Adrenal gland (tissue), 12 donors: Measurements from ENCODE around the gene AMDHD2. TPM values are rescaled to one million over a fixed set of nuclear protein-coding genes. Genes with fewer than 3 reads are reported as not detected.
"Not testable (repeated sequence)": the region's sequence is repeated elsewhere in the genome, so short reads cannot be mapped to it uniquely, and the experiment has no call there.

Experiments used
- DNase-seq, 7 donors: peaks; one replicate each; pipeline ENCODE4 v3.0.0-alpha.2; 2019 to 2020
- H3K27ac ChIP-seq, 5 donors: fragments of 200-600 bp; sonication (generic) in 4 of 5; 1 replicate in 3 of 5; 2 replicates in 2 of 5; pipeline versions ENCODE4 v1.5.1 to v1.8.0; 2016 to 2020; ENCODE audit warnings: mild to moderate bottlenecking in 1 of 5
- H3K27me3 ChIP-seq: fragments of 200-600 bp; 2 replicates; pipeline ENCODE4 v1.8.0; 2021
- H3K36me3 ChIP-seq, 2 donors: fragments of 200-600 bp; replicated peaks in 1 of 2; 1 replicate in 1 of 2; 2 replicates in 1 of 2; pipeline versions ENCODE4 v1.5.1 to v1.8.0; 2018 to 2022
- H3K4me1 ChIP-seq, 2 donors: fragments of 200-600 bp; replicated peaks in 1 of 2; 1 replicate in 1 of 2; 2 replicates in 1 of 2; pipeline versions ENCODE4 v1.5.1 to v1.8.0; 2018 to 2021
- H3K4me3 ChIP-seq, 4 donors: fragments of 200-600 bp; sonication (generic) in 3 of 4; one replicate each; pipeline ENCODE4 v1.5.1; 2016 to 2018
- H3K9me3 ChIP-seq, 3 donors: fragments of 200-600 bp; sonication (generic) in 1 of 3; replicated peaks in 1 of 3; 1 replicate in 2 of 3; 2 replicates in 1 of 3; pipeline versions ENCODE4 v1.5.1 to v1.8.0; 2016 to 2021
- CTCF ChIP-seq, 6 experiments: fragments of 450-650 bp in 4 of 6; fragments of 200-600 bp in 2 of 6; sonication (generic) in 1 of 6; IDR thresholded peaks; 1 replicate in 5 of 6; 2 replicates in 1 of 6; pipeline versions ENCODE4 v1.5.1 to v1.8.0; 2016 to 2021; ENCODE audit warnings: antibody characterized with exemption in 6 of 6, mild to moderate bottlenecking in 2 of 6, moderate library complexity in 1 of 6
- POLR2A ChIP-seq, 2 donors: fragments of 450-650 bp; IDR thresholded peaks; one replicate each; pipeline ENCODE4 v1.6.1; 2017; ENCODE audit warnings: antibody characterized with exemption in 2 of 2, mild to moderate bottlenecking in 2 of 2, moderate library complexity in 1 of 2
- WGBS, 4 donors: extraction: QIAGEN DNeasy Blood & Tissue Kit in 2 of 4; methylation state at CpG; one replicate each; pipeline versions ENCODE4 v1.1.5 to v1.1.7; 2013 to 2017; 5-methylcytosine and 5-hydroxymethylcytosine counted together
- intact Hi-C, 2 donors: fragments of 100-400 bp; cut with DNase I; formaldehyde crosslinking; loops; one replicate each; pipeline versions ENCODE4 v1.14.1 to v1.15.0; 2022 to 2023
- polyA plus RNA-seq, 3 donors: library from polyadenylated mRNA; stranded (reverse); fragments of 200-250 nt in 2 of 3; fragments of 350-450 nt in 1 of 3; fragmentation: Illumina TruSeq in 1 of 3; extraction: RNeasy Lipid Tissue Mini Kit (QIAGEN cat#74804) in 1 of 3; gene quantifications; one replicate each; pipeline ENCODE4 v1.2.3, GENCODE V29; 2013 to 2014
- total RNA-seq, 9 donors: library from RNA; depleted of rRNA in 4 of 9; stranded (reverse); fragments of >200 nt in 4 of 9; fragments of 120-200 nt in 1 of 9; fragmentation: NEBNext Ultra II Directional in 1 of 9; extraction: Animal tissue kit (Norgen Biotek cat#: 25700) in 1 of 9; gene quantifications; one replicate each; pipeline versions ENCODE4 v1.1.0 to v1.2.4, GENCODE V29; 2013 to 2023
- donor health status: healthy with polysubstance abuse.
- donor health status: Bipolar disorder and iron deficiency.
- donor health status: DM: yes; HTN: yes; CAD: no.
- donor health status: DM: no; HTN: no; CAD: no.
- donor health status: DM: no; HTN: no; CAD: no.
- donor health status: DM: yes; HTN: yes; CAD: no.

AMDHD2 gene
- total and polyA plus RNA-seq, 12 donors, result 3.1 to 131 (median 64.7) TPM

GRCh38 chr16:2537451-2538379 is 17.5 kb downstream of the AMDHD2 start, which contains the start of gene PDPK1:
Gene PDPK1, plus strand, starts transcription at chr16:2538021. Its CDS starts 92 bp downstream, at chr16:2538113.
- Histone ChIP-seq H3K27ac (peak within 1 kb of the TSS; percentile 74 to 93 (median 90)), H3K27me3 (no peaks in the 10 kb centered on the region), H3K4me1 (peaks cover 5 to 47% of the 10 kb centered on the region in 2 donors), H3K9me3 (no peaks in the 10 kb centered on the region), H3K4me3 (peak within 1 kb of the TSS in 2 of 4 donors; percentile 54 to 97), H3K36me3 (no peaks in the 10 kb centered on the region)
- peak; percentile 13 to 43 for TF ChIP-seq POLR2A (IDR thresholded peaks at IDR 0.05)
- TF ChIP-seq CTCF (IDR thresholded peaks at IDR 0.05), result peak in 1 of 6 experiments; percentile 13
- peak; percentile 92 to 96 (median 94) for DNase-seq
- intact Hi-C loops, result no loop called here
- 0 to 3% (median 1%) methylated on average over 16 to 125 of the region's 126 CpGs for WGBS, 4 donors

- DNase-seq, intact Hi-C loops: not testable (repeated sequence)
- H3K27ac ChIP-seq, result peak overlapping the region in 1 of 5 donors; percentile 29
Observed at GRCh38 chr16:2539192-2539844, 19.1 kb downstream of the AMDHD2 start.

GRCh38 chr16:2539845-2540458 is 19.8 kb downstream of the AMDHD2 start:
- H3K9me3 ChIP-seq, H3K4me3 ChIP-seq, H3K27me3 ChIP-seq, H3K36me3 ChIP-seq, intact Hi-C loops: not testable (repeated sequence)
- DNase-seq, result peak in 5 of 7 donors; percentile 32 to 60 (median 46)
- WGBS, 4 donors, result 37 to 52% (median 45%) methylated on average over 6 to 14 of the region's 14 CpGs
- peak in 5 of 6 experiments; percentile 28 to 43 (median 32) for TF ChIP-seq CTCF (IDR thresholded peaks at IDR 0.05)
- H3K4me1 ChIP-seq, result peaks cover 5 to 42% of the 10 kb centered on the region in 2 donors
- peak overlapping the region in 1 of 5 donors; percentile 29 for H3K27ac ChIP-seq

More at GRCh38 chr16:2539192-2539844, 19.1 kb downstream of the AMDHD2 start:
- Histone ChIP-seq H3K4me3 (peak overlapping the region in 1 of 4 donors; percentile 97), H3K4me1 (peaks cover 5 to 42% of the 10 kb centered on the region in 2 donors)
- H3K36me3 ChIP-seq, H3K27me3 ChIP-seq, H3K9me3 ChIP-seq: not testable (repeated sequence)
- 76 to 85% (median 82%) methylated on average over 24 of the region's 24 CpGs for WGBS, 4 donors

DNA sequence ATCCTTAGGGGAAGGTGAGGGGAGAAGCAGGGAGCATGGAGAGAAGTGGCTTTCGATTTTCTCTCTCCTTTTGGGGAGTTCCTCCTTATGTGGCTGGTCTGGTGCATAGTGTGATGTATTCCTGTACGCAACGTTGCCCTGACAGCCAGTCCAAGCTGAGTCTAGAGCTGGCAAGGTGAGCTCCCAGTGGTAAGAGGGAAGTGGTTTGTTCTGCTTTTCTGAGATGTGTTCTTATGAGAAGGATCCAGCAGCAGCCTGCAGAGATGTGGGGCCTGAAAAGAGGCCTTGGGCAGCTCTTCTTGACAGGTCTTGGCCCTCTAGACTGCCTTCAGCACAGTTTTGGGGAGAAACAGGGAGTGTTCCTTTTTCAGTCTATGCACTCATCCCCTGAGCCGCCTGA is 20.7 kb downstream of the AMDHD2 start:
- intact Hi-C loops, H3K4me3 ChIP-seq, DNase-seq, H3K36me3 ChIP-seq, H3K27ac ChIP-seq, H3K9me3 ChIP-seq, H3K27me3 ChIP-seq: not testable (repeated sequence)
- H3K4me1 ChIP-seq, result peaks cover 5 to 42% of the 10 kb centered on the region in 2 donors
- 60 to 80% (median 67%) methylated on average over 1 to 3 of the region's 4 CpGs for WGBS, 4 donors

DNA sequence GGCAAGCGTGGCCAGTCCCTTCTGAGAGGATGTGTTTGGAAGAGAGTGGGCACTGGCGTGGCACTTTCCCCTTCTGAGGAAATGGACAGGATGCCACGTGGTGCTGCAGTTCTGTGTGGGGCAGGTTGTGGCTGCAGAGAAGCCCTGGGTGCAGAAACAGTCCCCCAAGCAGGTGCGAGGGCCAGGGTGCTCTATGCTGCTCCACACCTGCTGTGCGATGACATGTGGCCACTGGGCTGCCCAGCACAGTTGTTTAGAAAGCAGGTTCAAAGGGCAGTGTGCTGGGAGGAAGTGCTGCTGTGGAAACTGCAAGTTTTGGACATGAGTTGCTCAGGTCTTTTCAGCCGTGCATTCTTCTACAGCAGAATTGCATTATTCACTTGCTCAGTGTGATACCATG is 21.2 kb downstream of the AMDHD2 start:
- intact Hi-C loops, H3K27ac ChIP-seq, DNase-seq, H3K36me3 ChIP-seq, H3K27me3 ChIP-seq, H3K4me3 ChIP-seq, H3K9me3 ChIP-seq: not testable (repeated sequence)
- H3K4me1 ChIP-seq, result peaks cover 5 to 37% of the 10 kb centered on the region in 2 donors
- 62 to 68% (median 65%) methylated on average over 3 to 6 of the region's 6 CpGs for WGBS, 4 donors

DNA sequence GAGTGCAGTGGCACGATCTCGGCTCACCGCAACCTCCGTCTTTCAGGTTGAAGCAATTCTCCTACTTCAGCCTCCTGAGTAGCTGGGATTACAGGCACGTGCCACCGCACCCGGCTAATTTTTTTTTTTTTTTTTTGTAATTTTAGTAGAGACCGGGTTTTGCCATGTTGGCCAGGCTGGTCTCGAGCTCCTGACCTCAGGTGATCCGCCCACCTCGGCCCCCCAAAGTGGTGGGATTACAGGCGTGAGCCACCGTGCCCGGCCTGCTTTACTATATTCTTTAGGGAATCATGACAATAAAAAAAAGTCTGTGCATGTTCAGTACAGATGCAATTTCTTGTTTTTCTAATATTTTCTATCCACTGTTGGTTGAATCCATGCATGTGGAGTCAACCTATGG is 23.6 kb downstream of the AMDHD2 start:
- DNase-seq, H3K4me3 ChIP-seq, intact Hi-C loops, H3K36me3 ChIP-seq, H3K27me3 ChIP-seq, H3K27ac ChIP-seq, H3K9me3 ChIP-seq: not testable (repeated sequence)
- peaks cover 3 to 27% of the 10 kb centered on the region in 2 donors for H3K4me1 ChIP-seq
- 89 to 94% (median 92%) methylated on average over 14 of the region's 14 CpGs for WGBS, 4 donors

GRCh38 chr16:2550283-2550878 is 30.2 kb downstream of the AMDHD2 start:
- H3K9me3 ChIP-seq, H3K4me3 ChIP-seq, H3K4me1 ChIP-seq, H3K27ac ChIP-seq, intact Hi-C loops, DNase-seq, H3K36me3 ChIP-seq, H3K27me3 ChIP-seq: not testable (repeated sequence)
- WGBS, 4 donors, result 40% methylated on average over 1 of the region's 14 CpGs; no CpG with 5 or more reads in 3 of the 4 donors

- WGBS, 4 donors, result 67 to 80% (median 72%) methylated on average over 11 to 14 of the region's 17 CpGs
- H3K4me3 ChIP-seq, H3K9me3 ChIP-seq, H3K36me3 ChIP-seq, H3K4me1 ChIP-seq, H3K27ac ChIP-seq, H3K27me3 ChIP-seq, intact Hi-C loops: not testable (repeated sequence)
- peak in 3 of 7 donors; percentile 4 to 30 (median 5) for DNase-seq
Observed at GRCh38 chr16:2551420-2551889, 31.3 kb downstream of the AMDHD2 start.
